HG02623 (cell line): Measurements from ENCODE around the gene TEAD3.

Experiments used
- ATAC-seq: cut with Tn5 transposase; IDR thresholded peaks from one replicate; pipeline ENCODE4 v1.9.1; 2021; ENCODE audit warnings: moderate library complexity; ENCODE audit not compliant: unreplicated experiment

Gene TEAD3

GRCh38 chr6:35514587-35514986 lies 17.7 kb upstream of the TEAD3 start:
- no peak for ATAC-seq

GRCh38 chr6:35512740-35513139 lies 15.9 kb upstream of the TEAD3 start, which contains the start of gene TULP1:
TULP1 (minus strand) TSS chr6:35512896; CDS start chr6:35512858, 38 bp downstream.
- no peak for ATAC-seq

- ATAC-seq, result no peak
Observed at GRCh38 chr6:35512006-35512405, 15.1 kb upstream of the TEAD3 start.

- ATAC-seq, result no peak
Observed at GRCh38 chr6:35511562-35511941, 14.7 kb upstream of the TEAD3 start.

- no peak for ATAC-seq
Observed at GRCh38 chr6:35510916-35511561, 14.2 kb upstream of the TEAD3 start.

GRCh38 chr6:35508542-35508941 lies 11.7 kb upstream of the TEAD3 start:
- ATAC-seq, result no peak

- ATAC-seq, result no peak
Observed at GRCh38 chr6:35508027-35508426, 11.1 kb upstream of the TEAD3 start.

GRCh38 chr6:35507221-35507620 lies 10.3 kb upstream of the TEAD3 start:
- no peak for ATAC-seq

- ATAC-seq, result no peak
Observed at GRCh38 chr6:35506536-35506935, 9.7 kb upstream of the TEAD3 start.

- ATAC-seq, result no peak
Observed at GRCh38 chr6:35505999-35506412, 9.1 kb upstream of the TEAD3 start.

- no peak for ATAC-seq
Observed at GRCh38 chr6:35503534-35503933, 6.7 kb upstream of the TEAD3 start.

- ATAC-seq, result no peak
Observed at GRCh38 chr6:35501784-35502183, 4.9 kb upstream of the TEAD3 start.

GRCh38 chr6:35500782-35501181 lies 3.9 kb upstream of the TEAD3 start:
- no peak for ATAC-seq

- ATAC-seq, result no peak
Observed at GRCh38 chr6:35499372-35499771, 2.5 kb upstream of the TEAD3 start.

- ATAC-seq, result no peak
Observed at GRCh38 chr6:35498422-35499067, 1.7 kb upstream of the TEAD3 start.

GRCh38 chr6:35497571-35498421 lies 917 bp upstream of the TEAD3 start:
- ATAC-seq, result no peak

GRCh38 chr6:35496036-35496840 lies 641 bp downstream of the TEAD3 start:
- ATAC-seq, result no peak

GRCh38 chr6:35495258-35496035 lies 1.4 kb downstream of the TEAD3 start:
- no peak for ATAC-seq

- ATAC-seq, result no peak
Observed at GRCh38 chr6:35494161-35494563, 2.7 kb downstream of the TEAD3 start.

GRCh38 chr6:35493307-35493983 lies 3.4 kb downstream of the TEAD3 start:
- no peak for ATAC-seq
